Stimulated activated CD4-positive, alpha-beta T cell treated with anti-CD3 and anti-CD28 coated beads, Interleukin-4, amount 100 ng/mL, for 4 hours (primary cell): ENCODE data around the gene SPCS1.

Experiments
- DNase-seq, 2 experiments: peaks; one replicate each; pipeline ENCODE4 v3.0.0-alpha.2; 2020

SPCS1 gene

GRCh38 chr3:52733256-52733891, 27.5 kb downstream of the SPCS1 start:
- DNase-seq = no peak

- DNase-seq = no peak
Measured at GRCh38 chr3:52739730-52740129, 33.8 kb downstream of the SPCS1 start.

DNA sequence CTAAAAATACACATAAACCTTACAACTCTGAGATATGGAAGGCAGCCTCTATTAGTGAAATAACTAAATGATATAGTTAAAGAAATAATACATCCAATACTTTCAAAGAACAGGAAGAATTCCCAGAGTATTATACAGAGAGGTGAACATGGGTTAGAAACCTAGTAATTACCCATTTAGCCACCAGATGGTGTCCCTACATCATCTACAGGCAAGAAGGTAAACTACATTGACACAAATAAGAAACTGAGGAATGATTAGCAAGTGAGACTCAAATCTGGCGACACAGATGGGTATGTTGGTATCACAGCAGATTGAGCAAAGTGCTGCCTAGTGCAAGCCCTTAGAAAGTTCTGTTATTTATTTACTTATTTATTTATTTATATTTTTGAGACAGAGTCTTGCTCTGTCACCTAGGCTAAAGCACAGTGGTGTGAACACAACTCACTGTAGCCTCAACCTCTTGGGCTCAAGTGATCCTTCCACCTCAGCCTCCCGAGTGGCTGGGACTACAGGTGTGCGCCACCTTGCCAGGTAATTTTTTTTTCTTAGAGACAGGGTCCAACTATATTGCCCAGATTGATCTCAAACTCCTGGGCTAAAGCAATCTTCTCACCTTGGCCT, 36.6 kb downstream of the SPCS1 start:
- DNase-seq = no peak

GRCh38 chr3:52743152-52743551, 37.2 kb downstream of the SPCS1 start:
- DNase-seq = no peak

DNA sequence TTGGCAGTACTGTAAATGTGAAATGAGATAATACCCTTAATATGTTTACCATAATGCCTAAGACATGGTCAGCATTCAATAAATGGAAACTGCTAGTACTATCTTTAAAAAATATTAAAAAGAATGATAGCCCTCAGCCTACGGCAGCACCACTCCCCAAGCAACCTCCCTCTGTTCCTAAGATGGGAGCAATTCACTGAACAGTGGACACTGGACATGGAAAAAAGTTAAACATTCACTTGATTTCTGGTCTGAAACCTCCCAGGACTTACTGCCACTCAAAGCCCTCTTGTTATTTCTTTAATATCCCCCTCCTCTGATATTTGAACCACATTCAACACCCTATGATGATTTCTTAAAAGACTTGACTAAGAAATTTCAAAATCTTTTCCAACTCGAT, 37.8 kb downstream of the SPCS1 start:
- DNase-seq = no peak

DNA sequence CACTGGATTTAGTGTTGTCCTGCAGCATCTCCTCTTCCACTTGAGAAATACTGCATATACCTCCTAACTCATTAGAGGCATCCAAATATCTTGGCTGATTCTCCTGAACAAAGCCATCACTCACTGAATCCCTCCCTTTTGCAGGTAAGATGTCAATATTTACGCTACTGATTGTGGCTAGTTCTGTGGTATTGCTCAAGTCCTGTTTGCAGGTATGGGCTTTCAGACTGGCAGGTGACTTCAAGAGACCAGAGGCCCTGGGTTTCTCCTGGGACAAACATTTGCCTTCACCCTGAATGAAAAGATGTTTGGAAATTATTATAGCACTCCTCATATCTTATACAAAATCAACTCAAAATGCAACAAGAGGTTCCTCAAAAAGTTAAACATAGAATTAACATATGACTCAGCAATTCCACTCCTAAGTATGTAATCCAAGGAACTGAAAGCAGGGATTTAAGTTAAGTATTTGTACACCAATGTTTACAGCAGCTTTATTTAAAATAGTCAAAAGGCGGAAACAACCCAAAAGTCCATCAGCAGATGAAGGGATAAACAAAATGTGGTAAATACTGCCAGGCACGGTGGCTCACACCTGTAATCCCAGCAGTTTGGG, 46.2 kb downstream of the SPCS1 start:
- no peak for DNase-seq

DNA sequence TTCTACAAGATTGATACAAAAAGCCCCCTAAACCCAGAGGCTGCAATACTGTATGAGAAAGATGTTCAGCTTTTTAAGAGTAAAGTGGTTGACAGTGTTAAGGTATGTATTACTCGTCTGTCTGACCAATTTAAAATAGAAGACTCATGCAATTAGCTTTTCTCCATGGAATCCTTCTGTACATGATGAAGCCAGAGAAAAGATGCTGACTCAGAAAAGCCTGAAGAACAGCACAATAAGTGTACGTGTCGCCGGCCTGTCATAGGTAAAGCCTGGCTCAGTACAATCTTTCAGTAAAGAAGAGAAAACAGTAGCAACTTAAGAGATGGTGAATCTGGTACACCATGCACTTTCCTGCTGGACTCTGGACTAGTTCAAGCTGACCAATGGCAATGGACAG, 48.5 kb downstream of the SPCS1 start:
- no peak for DNase-seq

DNA sequence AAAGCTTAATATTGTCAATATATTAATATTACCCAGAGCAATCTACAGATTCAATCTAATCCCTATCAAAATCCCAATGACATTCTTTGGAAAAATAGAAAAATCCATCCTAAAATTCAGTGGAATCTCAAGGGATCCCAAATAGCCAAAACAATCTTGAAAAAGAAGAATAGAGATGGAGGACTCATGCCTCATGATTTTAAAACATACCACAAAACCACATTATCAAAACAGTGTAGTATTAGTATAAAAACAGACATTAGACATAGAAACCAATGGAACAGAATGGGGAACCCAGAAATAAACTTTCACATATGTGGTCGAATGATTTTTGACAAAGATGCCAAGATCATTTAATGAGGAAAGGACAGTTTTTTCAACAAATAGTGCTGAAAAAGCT, 50.2 kb downstream of the SPCS1 start:
- DNase-seq = no peak
